Activated CD8-positive, alpha-beta memory T cell treated with anti-CD3 and anti-CD28 coated beads, Interleukin-2, amount 50 U/mL, for 24 hours (primary cell): ENCODE measurements around the gene ANKS4B.
"Not testable (repeated sequence)": the region's sequence is repeated elsewhere in the genome, so short reads cannot be mapped to it uniquely, and the experiment has no call there.

Experiments
- DNase-seq: peaks from one replicate; pipeline ENCODE4 v3.0.0-alpha.2; 2020; ENCODE audit errors: extremely low read depth

Gene ANKS4B, protein sequence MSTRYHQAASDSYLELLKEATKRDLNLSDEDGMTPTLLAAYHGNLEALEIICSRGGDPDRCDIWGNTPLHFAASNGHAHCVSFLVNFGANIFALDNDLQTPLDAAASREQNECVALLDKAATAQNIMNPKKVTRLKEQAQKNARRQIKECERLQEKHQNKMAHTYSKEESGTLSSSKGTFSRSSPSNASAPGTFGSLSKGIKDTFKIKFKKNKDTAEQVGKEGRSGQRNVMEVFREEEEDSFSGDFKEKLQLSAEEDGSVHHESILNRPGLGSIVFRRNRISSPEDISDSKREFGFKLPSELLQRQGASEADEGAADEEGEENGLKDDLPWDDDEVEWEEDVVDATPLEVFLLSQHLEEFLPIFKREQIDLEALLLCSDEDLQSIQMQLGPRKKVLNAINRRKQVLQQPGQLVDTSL

GRCh38 chr16:21233521-21234150 lies at the start of gene ANKS4B:
TSS of gene ANKS4B (plus strand) at chr16:21233699. CDS start at chr16:21233738, 39 bp downstream.
- no peak for DNase-seq

- DNase-seq: no peak
Observed at GRCh38 chr16:21183995-21184394, 49.5 kb upstream of the ANKS4B start.

GRCh38 chr16:21184834-21185233 lies 48.7 kb upstream of the ANKS4B start:
- no peak for DNase-seq

GRCh38 chr16:21185659-21186325 lies 47.7 kb upstream of the ANKS4B start:
- no peak for DNase-seq

DNA sequence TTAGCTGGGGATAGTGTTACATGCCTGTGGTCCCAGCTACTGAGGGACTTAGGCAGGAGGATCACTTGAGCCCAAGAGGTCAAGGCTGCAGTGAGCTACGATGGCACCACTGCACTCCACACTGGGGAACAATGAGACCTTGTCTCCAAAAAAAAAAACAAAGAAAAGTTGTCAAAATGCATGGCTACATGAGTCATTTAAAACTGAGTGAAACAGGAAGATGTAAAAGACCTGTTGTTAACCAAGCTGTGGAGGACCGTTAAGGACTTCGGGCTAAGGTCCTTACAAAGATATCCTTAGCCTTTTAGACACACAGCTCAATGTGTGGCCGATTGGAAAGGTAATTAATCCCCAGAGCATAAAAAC lies 47.2 kb upstream of the ANKS4B start:
- DNase-seq: no peak

DNA sequence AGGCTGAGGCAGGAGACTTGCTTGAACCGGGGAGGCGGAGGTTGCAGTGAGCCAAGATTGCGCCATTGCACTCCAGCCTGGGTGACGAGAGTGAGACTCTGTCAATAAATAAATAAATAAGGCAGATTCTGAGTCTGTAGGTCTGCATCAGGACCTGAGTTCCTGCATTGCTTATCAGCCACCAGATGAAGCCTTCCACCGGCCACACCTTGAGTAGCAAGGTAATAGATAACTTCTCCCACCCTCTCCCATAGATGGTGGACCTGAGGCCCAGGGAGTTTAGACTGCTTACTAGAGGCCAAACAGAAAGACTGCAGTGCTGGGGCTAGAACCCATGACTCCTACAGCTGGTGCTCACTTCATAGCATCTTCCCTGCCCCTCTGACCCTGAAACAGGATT lies 44.2 kb upstream of the ANKS4B start:
- no peak for DNase-seq

- DNase-seq: no peak
Observed at GRCh38 chr16:21190013-21190412, 43.5 kb upstream of the ANKS4B start.

DNA sequence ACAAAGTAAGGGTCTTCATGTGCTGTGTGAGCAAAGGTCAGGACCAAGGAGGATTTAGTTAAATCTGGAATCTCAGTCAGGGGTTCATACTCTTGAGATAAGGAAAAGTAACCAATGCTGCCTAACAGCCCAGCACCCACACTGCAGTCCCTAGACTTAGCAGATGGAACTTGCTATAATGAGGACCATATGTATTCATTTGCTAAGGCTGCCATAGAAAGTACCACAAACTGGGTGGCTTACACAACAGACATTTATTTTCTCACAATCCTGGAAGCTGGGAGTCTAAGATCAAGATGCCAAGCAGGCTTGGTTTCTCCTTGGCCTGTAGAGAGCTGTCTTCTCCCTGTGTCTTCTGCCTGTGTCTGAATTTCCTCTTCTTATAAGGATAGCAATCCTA lies 42.9 kb upstream of the ANKS4B start:
- DNase-seq: no peak

- DNase-seq: no peak
Observed at GRCh38 chr16:21192991-21193390, 40.5 kb upstream of the ANKS4B start.

GRCh38 chr16:21194771-21195301 lies 38.7 kb upstream of the ANKS4B start:
- no peak for DNase-seq

GRCh38 chr16:21195330-21195729 lies 38.2 kb upstream of the ANKS4B start:
- not testable (repeated sequence) for DNase-seq

DNA sequence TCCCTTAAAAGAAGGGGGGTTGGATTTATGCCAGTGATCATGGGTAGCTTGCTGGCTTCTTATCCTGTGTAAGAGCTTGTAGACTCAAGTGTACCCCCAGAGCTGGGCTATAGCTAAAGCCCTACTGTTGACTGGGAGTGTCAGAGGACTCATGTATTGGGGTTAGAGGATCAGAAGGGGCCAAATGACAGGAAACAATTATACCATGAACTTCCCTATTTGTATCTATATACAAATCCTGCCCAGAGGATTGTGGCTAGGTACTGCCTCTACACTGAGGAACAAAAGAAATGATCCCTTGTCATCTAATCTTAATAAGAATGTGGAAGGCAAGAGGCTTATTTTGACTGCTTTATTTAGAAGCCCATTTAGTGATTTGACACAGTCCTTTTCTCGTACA lies 36.4 kb upstream of the ANKS4B start:
- no peak for DNase-seq

GRCh38 chr16:21197621-21198020 lies 35.9 kb upstream of the ANKS4B start:
- no peak for DNase-seq

DNA sequence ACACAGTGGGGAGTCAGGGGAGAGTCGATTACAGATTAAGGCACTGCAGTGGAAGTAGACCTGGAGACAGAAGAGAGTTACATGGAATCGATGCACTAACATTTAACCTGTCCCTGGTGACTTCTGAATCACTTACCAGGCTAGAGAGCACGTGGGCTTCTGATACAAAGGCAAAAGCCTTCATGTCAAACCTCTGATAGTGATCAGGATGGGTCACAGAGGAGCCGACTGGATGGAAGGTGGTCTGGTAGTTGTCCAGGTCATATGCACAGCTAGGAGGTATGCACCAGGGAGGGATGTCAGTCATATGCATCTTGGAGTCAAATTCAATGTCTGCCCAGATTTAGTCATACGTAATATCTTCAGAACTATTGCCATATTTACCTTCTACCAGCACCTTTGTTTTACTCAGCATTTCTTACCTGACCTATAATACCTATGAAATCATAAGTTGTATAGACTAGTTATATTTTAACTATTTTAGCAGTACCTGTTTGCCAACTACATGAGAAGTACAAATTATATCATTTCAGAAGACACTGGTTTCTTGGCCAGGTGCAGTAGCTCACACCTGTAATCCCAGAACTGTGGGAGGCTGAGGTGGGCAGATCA lies 33.8 kb upstream of the ANKS4B start:
- DNase-seq: no peak

GRCh38 chr16:21203155-21203797 lies 30.2 kb upstream of the ANKS4B start:
- no peak for DNase-seq

DNA sequence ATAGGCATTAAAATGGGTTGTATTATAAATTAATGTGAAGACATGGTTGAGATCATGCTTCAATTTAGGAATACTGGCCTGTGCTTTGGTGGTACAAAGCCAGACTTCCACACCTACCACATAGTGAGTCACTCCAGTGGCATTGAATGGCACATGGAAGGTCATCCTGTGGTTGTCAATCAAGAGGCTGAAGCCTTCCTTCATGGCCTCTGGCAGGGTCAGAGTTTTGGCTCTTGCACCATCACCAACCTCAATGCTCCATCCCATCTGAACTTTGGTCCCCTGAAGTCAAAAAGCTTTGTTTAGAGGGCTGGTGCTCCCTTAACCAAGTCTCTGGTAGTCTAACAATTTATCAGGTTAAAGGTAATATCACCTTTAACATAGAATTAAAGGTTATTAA lies 28.2 kb upstream of the ANKS4B start:
- no peak for DNase-seq

GRCh38 chr16:21206550-21206949 lies 26.9 kb upstream of the ANKS4B start:
- DNase-seq: no peak

DNA sequence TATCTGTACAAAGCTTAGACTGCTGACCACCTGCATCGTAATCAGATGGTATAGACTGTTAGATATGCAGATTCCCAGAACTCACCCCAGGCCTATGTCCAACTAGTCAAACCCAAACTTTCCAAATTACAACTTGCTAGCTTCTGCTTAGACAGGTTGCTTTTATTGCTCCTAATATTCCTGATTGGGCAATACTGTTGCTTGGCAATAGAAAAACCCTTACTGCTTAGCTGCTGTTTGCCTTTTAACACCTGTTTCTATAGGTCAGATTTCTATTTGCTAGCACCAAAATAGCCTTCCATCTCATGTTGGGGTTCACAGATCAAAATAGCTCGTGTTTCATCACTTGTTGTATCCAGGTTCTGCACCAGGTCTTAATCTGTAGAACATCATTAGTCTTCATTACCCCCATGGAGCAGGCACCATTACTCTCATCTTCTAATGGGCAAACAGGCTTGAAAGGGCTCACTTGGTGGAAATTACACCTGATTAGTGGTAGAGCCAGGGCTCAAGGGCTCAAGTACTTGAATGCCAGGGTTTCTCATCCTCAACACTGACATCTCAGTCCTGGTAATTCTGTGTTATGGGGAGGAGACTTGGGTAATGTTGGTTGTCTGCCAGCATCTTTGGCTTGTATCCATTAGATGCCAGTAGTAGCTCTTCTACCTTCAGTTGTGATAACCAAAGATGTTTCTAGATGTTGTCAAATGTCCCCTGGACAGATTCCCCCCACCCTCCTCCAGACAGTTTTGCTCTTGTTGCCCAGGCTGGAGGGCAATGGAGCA lies 24.9 kb upstream of the ANKS4B start:
- DNase-seq: no peak

- DNase-seq: no peak
Observed at GRCh38 chr16:21211486-21211885, 22.0 kb upstream of the ANKS4B start, which contains the start of gene ZP2. TSS of gene ZP2 (minus strand) at chr16:21211574. CDS start at chr16:21211547, 27 bp downstream.

DNA sequence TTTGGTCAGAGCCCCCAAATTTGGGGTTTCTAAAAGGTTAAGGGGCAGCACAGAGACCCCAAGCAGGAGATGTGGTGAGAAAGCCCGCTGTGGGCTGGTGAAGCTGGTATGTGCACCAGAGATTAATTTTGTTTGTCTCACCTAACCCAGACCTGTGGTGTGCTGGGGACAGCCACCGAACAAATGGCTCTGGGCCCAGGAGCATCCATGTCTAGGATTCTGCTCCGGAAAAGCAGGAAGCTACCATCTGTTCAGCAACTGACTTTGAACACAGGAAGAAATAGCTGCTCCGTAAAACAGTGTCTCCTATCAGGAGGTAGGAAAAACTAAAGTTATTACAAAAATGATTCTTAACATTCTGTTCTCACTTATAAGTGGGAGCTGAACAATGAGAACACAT lies 19.4 kb upstream of the ANKS4B start:
- DNase-seq: no peak

DNA sequence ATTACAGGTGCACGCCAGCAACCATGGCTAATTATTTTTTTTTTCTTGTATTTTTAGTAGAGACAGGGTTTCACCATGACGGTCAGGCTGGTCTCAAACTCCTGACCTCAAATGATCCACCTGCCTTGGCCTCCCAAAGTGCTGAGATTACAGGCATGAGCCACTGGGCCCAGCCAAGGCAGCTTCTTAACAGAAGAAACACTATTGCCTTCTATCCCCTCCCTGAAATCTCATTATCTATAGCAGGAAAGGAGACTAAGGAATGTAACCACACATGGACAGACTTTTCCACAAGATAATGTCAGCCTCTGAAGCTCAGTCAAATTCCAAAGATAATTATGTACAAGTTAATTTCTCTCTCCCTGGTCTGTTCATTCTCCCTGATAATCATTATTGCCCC lies 16.4 kb upstream of the ANKS4B start:
- DNase-seq: no peak
